IPS-18a (cell line): ENCODE measurements around the gene DOCK4.

ENCODE experiments used
- H3K27ac ChIP-seq: one replicate; pipeline ENCODE4 v1.5.1; 2013; ENCODE audit warnings: low read length
- H3K27me3 ChIP-seq: one replicate; pipeline ENCODE4 v1.6.1; 2013; ENCODE audit warnings: mild to moderate bottlenecking, low read length; ENCODE audit not compliant: control insufficient read depth, insufficient read depth
- H3K36me3 ChIP-seq: one replicate; pipeline ENCODE4 v1.6.1; 2013; ENCODE audit warnings: low read depth, low read length; ENCODE audit not compliant: control insufficient read depth
- H3K4me1 ChIP-seq: one replicate; pipeline ENCODE4 v1.6.1; 2013; ENCODE audit warnings: low read depth, low read length; ENCODE audit not compliant: control insufficient read depth
- H3K4me3 ChIP-seq: one replicate; pipeline ENCODE4 v1.5.1; 2013; ENCODE audit warnings: low read length
- H3K9ac ChIP-seq: one replicate; pipeline ENCODE4 v1.6.1; 2013; ENCODE audit warnings: mild to moderate bottlenecking, low read length, moderate library complexity
- H3K9me3 ChIP-seq: one replicate; pipeline ENCODE4 v1.6.1; 2013; ENCODE audit warnings: low read depth, low read length; ENCODE audit not compliant: control insufficient read depth

The DOCK4 gene

DNA sequence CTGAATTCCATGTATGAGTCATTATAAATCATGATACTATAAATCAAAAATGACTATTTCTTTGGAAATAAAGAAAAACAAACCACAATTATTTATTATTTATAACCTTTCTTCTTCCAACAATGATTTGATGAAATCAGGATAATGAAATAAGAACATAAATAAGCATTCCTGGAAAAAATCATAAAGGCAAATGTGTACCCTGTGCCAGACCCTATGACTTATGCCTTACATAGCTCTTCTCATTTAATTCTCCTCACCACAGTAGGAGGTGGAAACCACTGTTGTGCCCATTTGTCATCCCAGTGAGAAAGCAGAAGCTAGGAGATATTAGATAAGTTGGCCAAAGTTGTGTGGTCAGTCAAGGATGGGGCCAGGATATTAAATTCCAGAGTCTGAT, 255.1 kb downstream of the DOCK4 start:
- Histone ChIP-seq H3K4me1 (peaks cover 12% of the 10 kb centered on the region), H3K27me3 (no peaks in the 10 kb centered on the region), H3K9me3 (no peaks in the 10 kb centered on the region), H3K9ac (no peak overlapping the region), H3K36me3 (no peaks in the 10 kb centered on the region), H3K27ac (no peak overlapping the region), H3K4me3 (no peak overlapping the region)

DNA sequence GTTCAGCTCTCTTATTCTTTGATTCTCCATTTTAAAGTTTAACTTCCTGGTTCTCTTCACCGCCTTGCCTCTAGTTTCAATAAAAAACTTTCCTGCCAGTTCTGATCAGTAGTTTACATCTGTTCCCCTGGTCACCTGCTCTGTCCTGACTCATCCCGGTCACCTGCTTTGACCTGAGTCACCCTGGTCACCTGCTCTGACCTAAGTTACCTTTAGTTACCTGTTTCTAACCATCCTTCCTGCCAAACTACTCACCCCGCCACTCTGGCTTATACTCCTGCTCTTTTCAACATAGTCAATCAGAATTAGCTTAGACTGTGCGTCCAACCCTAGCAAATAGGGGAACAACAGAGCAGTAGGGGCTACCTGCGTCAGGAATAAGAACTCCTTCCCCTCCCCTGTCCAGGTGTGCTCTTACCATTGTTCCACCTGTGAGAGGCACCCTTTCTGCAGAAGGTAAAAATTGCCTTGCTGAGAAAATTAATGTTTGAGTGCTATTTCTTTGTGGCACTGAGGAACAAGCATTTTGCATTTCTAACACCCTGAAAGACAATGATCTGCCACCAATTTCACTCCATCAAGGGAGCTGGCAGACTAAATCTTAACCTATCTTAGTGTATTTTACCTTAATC, 263.6 kb downstream of the DOCK4 start:
- H3K4me3 ChIP-seq, result no peak overlapping the region
- no peak overlapping the region for H3K9ac ChIP-seq
- no peak overlapping the region for H3K27ac ChIP-seq
- no peaks in the 10 kb centered on the region for H3K4me1 ChIP-seq
- peaks cover 7% of the 10 kb centered on the region for H3K36me3 ChIP-seq
- peaks cover 24% of the 10 kb centered on the region for H3K9me3 ChIP-seq
- no peaks in the 10 kb centered on the region for H3K27me3 ChIP-seq

DNA sequence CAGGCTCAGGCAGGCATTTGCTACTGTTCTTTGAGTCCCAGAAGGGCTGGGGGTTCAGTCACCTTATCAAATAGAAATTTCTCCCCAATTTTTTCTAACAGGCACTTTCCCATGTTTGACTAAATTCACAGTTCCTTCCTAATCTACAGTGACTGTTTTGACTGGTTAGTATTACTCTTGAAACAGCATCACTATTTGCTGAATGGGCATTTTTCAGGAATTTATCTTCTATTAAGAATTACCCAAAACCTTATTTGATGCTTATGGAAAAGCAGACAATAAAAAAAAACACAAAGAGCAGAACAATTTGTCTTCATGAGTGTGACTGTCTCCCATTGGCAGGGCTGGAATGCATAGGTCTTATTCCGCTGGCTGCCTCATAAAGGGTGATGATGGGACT, 269.0 kb downstream of the DOCK4 start:
- Histone ChIP-seq H3K9me3 (peaks cover 3% of the 10 kb centered on the region), H3K27me3 (no peaks in the 10 kb centered on the region), H3K4me1 (no peaks in the 10 kb centered on the region), H3K4me3 (no peak overlapping the region), H3K9ac (no peak overlapping the region), H3K27ac (no peak overlapping the region), H3K36me3 (no peaks in the 10 kb centered on the region)

DNA sequence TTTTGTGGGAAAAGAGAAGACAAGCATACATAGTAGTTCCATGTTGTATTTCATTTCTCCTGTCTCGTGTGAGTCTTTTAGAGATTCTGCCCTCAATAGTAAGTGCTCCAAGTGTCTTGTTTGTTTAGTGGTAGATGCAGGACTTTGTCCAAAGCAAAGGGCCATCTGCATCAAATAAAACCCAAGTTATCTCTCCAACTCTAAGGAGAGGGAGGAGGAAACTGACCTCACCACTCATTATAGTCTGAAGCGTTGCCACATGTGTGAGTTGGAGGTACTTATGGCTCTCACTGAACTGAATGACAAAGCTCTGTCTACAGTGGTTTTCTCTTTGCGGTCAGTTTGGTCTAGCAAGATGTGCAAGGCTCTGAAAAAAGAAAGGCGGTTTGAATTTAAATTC, 272.6 kb downstream of the DOCK4 start:
- Histone ChIP-seq H3K9me3 (no peaks in the 10 kb centered on the region), H3K4me3 (no peak overlapping the region), H3K9ac (no peak overlapping the region), H3K27ac (no peak overlapping the region), H3K27me3 (no peaks in the 10 kb centered on the region), H3K4me1 (peaks cover 12% of the 10 kb centered on the region), H3K36me3 (no peaks in the 10 kb centered on the region)

DNA sequence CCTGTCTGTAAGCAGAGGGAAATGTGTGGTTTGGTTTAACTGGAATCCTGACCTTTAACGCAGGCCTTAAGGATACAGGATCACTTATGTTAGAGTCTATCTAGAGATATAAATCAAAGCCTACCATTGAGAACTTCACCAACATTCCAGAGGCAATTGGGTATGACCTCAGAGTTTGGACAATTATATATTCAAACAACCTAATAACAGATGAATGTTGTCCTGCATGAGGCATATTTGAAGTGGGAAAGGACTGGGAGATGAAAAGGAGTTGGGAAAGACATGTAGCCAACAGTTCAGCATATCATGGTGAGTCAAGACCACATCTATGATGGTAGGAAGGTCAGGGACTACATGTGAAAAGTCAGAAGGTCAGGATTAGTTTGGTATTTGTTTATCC, 274.2 kb downstream of the DOCK4 start:
- no peak overlapping the region for H3K9ac ChIP-seq
- no peak overlapping the region for H3K27ac ChIP-seq

DNA sequence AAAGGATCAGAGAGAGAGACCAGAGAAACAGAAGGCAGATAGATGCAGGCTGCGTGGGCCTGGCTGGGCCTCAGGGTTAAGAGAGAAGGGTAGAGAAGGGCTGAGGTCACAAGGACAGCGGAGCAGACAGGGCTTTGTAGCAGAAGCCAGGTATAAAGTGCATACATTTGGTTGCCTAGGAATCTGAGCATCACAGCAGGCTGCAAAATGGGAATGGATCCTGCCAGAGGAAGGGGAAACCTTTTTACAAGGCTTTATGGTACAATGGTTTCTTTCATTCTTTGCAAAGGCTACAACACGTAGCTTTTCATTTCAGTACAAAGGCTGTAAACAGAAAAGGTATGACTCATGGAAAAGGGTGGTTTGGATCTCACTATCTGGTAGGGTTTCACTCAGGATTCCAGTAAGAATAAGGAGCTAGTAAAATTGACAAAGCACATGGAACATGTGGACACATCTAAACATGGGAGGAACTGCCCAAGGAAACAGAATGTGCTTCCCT, 275.1 kb downstream of the DOCK4 start:
- Histone ChIP-seq H3K9ac (no peak overlapping the region), H3K4me3 (no peak overlapping the region), H3K4me1 (peaks cover 29% of the 10 kb centered on the region), H3K27ac (peak overlapping the region; percentile 35), H3K27me3 (no peaks in the 10 kb centered on the region), H3K9me3 (no peaks in the 10 kb centered on the region), H3K36me3 (no peaks in the 10 kb centered on the region)

More for the DNA sequence above, 274.2 kb downstream of the DOCK4 start:
- H3K27me3 ChIP-seq, result no peaks in the 10 kb centered on the region
- H3K4me1 ChIP-seq, result peaks cover 26% of the 10 kb centered on the region
- H3K36me3 ChIP-seq, result no peaks in the 10 kb centered on the region
- no peak overlapping the region for H3K4me3 ChIP-seq
- H3K9me3 ChIP-seq, result no peaks in the 10 kb centered on the region

DNA sequence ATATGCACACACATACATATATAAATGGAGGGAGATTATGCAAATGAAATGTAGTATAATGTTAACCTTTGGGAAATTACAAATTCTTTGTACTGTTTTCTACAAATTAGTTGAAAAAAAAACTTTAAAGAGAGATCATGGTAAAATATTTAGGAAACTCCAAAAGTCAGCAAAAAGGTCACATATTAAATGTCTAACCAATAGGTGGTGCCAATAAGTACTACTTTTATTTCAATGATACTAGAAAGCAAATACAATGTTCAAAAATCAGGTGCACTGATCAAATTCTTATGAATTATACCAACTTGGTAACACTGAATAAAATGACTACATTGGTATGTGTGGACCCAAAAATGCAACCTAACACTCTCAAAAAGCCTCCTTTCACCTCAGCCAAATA, 276.9 kb downstream of the DOCK4 start:
- peaks cover 36% of the 10 kb centered on the region for H3K4me1 ChIP-seq
- no peak overlapping the region for H3K27ac ChIP-seq
- no peaks in the 10 kb centered on the region for H3K36me3 ChIP-seq
- no peaks in the 10 kb centered on the region for H3K27me3 ChIP-seq
- H3K9ac ChIP-seq, result no peak overlapping the region
- H3K4me3 ChIP-seq, result no peak overlapping the region
- H3K9me3 ChIP-seq, result no peaks in the 10 kb centered on the region

DNA sequence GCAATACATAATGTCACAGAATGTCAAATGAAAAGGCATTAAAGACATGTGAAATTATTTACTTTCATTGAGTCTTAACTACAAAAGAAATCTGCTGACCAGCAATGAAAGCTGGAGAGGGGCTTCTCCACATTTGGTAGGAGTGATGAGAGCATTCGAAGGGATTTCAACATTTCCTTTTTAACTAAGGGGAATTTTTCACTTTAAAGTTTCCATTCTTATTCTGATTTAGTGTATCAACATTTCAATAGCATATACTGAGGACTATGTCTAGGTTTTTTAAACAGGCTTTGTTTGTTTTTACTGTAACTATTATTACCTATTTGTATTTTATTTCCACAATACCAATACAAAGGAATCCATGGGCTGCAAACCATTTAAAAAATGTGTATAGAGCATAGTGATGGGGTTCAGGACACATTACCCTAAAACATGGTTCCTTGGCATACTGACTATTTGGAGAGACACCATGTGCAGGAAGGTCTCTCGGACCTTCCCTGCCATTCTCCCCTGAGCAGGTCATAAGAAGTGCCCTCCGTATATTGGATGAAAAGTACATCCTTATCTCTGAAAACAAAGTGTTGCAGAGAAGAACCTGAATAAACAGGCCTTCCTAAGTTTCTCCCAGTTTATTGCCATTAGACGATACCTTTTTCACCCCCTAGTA, 278.7 kb downstream of the DOCK4 start:
- peak overlapping the region; percentile 60 for H3K9ac ChIP-seq
- H3K36me3 ChIP-seq, result no peaks in the 10 kb centered on the region
- peak overlapping the region; percentile 93 for H3K27ac ChIP-seq
- no peaks in the 10 kb centered on the region for H3K9me3 ChIP-seq
- H3K27me3 ChIP-seq, result no peaks in the 10 kb centered on the region
- peaks cover 36% of the 10 kb centered on the region for H3K4me1 ChIP-seq
- H3K4me3 ChIP-seq, result peak overlapping the region; percentile 25

DNA sequence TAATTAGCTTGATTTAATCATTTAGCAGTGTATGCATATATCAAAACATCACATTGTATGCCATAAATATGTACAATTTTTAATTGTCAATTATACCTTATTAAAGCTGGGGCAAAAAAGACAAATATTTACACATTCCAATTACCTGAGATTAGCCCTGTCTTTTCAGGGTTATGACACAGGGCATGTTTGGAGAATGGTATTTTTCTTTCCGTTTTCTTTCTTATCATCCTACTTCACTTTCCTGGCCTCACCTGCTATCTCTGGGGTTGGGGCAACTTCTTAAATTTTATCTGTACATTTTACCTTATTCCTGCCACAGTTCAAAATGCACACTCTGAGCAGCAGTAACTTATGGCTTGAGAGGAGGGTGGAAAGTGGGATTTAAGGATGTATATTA, 285.9 kb downstream of the DOCK4 start:
- H3K27ac ChIP-seq, result no peak overlapping the region
- no peaks in the 10 kb centered on the region for H3K27me3 ChIP-seq
- H3K4me1 ChIP-seq, result peaks cover 5% of the 10 kb centered on the region
- H3K9ac ChIP-seq, result no peak overlapping the region
- no peaks in the 10 kb centered on the region for H3K36me3 ChIP-seq
- no peaks in the 10 kb centered on the region for H3K9me3 ChIP-seq
- no peak overlapping the region for H3K4me3 ChIP-seq

DNA sequence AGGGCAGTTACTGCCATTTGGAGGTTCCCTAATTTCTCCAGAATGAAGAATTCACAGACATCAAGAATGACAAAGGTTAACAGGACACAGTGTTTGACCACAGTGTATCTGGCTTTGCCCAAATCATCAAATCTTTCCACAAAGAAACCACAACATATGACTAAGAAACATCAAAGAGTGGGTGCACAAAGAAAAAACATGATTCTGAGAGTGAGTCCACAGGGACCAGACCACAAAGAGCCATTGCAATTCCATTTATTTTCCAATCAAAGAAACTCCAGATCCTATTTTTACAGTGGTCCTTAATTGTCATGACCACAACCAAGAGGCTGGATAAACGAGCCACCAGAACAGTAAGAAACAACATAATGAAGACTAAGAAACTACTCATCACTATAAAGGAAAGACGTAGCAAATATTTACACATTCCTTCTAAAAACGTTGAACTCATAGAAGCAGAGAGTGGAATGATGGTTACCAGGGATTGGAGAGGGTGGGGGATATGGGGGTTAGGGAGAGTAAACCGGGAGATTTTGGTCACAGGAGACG, 286.5 kb downstream of the DOCK4 start:
- Histone ChIP-seq H3K9me3 (no peaks in the 10 kb centered on the region), H3K4me1 (no peaks in the 10 kb centered on the region), H3K36me3 (no peaks in the 10 kb centered on the region), H3K9ac (no peak overlapping the region), H3K4me3 (no peak overlapping the region), H3K27ac (no peak overlapping the region), H3K27me3 (no peaks in the 10 kb centered on the region)

DNA sequence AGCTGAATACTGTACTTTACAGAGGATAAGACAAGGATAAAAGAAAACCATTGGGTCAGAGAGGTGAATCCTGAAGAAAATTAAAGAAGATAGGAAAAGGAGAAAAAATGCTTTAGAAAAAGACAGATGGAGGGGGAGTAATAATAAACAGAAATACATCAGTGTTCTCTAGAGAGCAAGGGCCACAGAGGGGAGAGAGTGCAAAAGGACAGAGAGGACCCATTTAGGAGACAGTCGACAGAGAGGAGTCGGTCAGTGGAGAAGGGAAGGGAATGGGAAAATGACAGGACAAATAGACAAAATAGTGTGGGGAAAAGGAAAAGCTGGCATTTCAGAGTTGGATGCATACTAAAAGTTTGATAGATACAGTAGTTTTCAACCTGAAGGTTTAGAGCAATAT, 287.0 kb downstream of the DOCK4 start:
- H3K27ac ChIP-seq, result no peak overlapping the region
- H3K9me3 ChIP-seq, result no peaks in the 10 kb centered on the region
- H3K4me1 ChIP-seq, result no peaks in the 10 kb centered on the region
- H3K36me3 ChIP-seq, result no peaks in the 10 kb centered on the region
- no peak overlapping the region for H3K9ac ChIP-seq
- H3K4me3 ChIP-seq, result no peak overlapping the region
- no peaks in the 10 kb centered on the region for H3K27me3 ChIP-seq

DNA sequence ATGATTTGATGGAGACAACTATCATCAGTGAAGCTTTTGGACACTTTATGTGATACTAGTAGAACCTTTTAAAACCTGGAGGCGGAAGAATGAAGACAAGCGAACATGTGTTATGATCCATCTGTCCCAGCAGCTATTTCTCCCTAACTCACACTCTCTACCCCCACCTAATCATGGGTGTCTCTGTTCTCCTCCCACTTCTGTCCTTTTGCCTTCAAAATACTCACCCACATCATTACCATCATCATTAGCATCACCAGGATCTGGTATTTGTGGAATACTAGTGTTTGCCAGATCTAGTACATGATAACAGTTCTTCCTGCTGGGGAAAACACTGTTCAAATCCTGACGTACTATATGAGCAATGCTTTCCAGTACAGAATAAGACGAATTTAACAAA, 287.7 kb downstream of the DOCK4 start:
- Histone ChIP-seq H3K36me3 (no peaks in the 10 kb centered on the region), H3K27ac (no peak overlapping the region), H3K4me1 (no peaks in the 10 kb centered on the region), H3K9me3 (no peaks in the 10 kb centered on the region), H3K4me3 (no peak overlapping the region), H3K9ac (no peak overlapping the region), H3K27me3 (no peaks in the 10 kb centered on the region)
